Stimulated activated CD8-positive, alpha-beta memory T cell treated with anti-CD3 and anti-CD28 coated beads, Interleukin-15, amount 100 ng/mL, for 24 hours (primary cell): Measurements from ENCODE around the gene COL5A1.
"Not testable (repeated sequence)": the region's sequence is repeated elsewhere in the genome, so short reads cannot be mapped to it uniquely, and the experiment has no call there.

Experiments used
- DNase-seq: peaks from one replicate; pipeline ENCODE4 v3.0.0-alpha.2; 2020; ENCODE audit warnings: low read depth

Gene COL5A1

DNA sequence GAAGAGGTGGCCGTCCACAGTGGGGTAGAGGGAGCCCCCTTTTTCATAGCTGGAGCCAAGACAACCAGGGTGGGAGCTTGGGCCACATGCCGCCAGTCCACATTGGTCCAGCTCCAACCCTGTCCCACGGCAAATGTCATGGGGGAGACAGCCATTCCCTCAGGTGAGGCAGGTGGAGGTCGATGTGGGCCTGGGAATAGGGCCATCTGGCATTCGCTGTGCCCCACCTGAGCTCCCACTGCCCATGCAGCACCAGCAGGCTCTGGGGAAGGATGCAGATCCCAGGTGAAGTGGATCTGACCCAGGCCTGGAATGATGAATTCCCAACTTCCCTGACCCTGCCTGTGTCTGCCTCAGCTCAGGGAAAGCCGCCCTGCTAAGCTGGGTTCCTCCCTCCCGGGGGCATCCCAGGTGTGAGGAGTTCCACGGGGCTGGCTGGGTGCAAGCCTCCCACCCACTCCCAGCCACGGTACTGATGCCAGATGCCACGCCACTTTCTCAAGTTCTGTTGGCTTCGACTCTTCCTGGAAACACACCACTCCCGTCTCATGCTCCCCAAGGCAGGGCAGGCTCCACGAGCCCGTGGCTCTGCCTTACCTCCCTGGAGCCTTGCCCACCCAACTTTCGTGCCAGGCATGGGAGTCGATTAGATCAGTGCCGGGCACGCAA lies 213.8 kb downstream of the COL5A1 start:
- DNase-seq: no peak

DNA sequence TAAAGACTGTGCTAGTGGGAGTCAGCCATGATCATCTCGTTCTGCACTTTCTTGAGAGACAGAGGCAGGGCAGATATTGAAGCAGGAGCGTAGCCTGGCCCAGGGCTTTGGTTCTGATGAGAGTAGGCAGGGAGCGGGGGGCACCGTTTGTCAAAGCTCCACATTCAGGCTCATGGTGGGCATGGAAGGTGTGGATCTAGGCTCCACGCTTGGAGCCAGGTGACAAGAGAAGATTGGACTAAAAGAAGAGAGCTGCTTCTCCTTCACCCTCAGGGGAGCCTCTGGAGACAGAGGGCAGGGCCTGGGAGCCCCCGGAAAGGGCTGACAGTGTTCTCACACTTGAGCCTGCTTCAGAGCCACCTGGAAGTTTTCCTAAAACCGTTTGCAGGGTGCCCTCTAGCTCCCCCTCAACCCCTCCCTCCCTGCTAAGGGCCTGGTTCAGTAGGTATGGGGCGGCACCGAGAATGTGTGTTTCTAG lies 214.3 kb downstream of the COL5A1 start:
- no peak for DNase-seq

DNA sequence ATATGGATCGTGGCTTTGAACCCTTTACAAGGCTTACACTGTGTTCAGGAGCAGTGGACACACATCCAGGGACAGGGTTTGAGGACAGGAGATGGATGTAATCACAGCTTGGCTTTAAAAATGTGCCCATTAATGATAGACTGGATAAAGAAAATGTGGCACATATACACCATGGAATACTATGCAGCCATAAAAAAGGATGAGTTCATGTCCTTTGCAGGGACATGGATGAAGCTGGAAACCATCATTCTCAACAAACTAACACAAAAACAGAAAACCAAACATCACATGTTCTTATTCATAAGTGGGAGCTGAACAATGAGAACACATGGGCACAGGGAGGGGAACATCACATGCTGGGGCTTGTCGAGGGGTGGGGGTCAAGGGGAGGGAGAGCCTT lies 215.8 kb downstream of the COL5A1 start:
- DNase-seq: not testable (repeated sequence)

DNA sequence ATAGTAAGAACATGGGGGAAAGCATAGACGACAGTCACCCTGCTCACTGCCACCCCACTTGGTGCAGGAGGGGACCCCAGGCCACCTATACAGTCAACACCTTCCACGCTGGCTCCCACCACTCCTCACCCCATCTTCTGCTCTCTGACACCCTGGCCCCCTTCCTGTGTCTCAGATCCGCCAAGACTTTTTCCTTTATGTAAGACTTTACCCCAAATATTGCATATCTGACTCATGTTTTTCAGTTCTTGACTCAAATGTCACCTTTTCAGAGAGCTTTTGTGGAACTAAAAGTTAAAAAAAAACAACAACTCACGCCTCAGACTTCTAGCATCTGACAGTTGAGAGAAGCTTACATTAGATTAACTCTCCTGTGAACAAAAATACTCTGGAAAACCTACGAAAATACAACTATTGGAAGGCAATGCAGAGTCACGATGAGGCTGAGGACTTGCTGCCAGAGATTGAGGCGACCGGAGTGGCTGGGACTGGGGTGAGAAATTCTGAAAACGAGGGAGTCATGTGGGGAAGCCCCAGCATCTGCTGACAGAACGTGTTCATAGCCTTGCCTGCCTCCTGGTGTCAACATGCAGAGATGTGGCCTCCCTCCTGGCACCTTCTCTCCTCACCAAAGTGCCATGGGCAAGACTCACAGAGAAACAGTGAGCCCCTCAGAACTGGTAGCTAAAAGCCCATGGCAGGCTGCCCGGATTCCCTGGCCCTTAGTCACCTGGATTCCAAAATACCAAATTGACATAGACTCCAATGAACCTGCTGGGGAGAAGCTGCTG lies 216.6 kb downstream of the COL5A1 start:
- DNase-seq: no peak

DNA sequence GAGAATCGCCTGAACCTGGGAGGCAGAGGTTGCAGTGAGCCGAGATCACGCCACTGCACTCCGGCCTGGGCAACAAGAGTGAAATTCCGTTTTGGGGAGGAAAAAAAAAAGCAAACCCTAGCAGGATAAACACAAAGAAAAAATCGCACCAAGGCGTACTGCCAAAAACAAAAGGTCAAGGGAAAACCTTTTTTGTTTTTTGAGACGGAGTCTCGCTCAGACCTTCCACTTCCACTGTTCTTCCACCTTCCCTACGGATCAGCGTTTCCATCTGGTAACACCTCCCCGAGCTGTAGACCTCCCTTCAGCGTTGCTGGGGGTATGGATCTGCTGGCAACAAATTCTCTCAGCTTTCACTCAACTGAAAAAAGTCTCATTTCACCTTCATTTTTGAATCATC lies 218.9 kb downstream of the COL5A1 start:
- no peak for DNase-seq

DNA sequence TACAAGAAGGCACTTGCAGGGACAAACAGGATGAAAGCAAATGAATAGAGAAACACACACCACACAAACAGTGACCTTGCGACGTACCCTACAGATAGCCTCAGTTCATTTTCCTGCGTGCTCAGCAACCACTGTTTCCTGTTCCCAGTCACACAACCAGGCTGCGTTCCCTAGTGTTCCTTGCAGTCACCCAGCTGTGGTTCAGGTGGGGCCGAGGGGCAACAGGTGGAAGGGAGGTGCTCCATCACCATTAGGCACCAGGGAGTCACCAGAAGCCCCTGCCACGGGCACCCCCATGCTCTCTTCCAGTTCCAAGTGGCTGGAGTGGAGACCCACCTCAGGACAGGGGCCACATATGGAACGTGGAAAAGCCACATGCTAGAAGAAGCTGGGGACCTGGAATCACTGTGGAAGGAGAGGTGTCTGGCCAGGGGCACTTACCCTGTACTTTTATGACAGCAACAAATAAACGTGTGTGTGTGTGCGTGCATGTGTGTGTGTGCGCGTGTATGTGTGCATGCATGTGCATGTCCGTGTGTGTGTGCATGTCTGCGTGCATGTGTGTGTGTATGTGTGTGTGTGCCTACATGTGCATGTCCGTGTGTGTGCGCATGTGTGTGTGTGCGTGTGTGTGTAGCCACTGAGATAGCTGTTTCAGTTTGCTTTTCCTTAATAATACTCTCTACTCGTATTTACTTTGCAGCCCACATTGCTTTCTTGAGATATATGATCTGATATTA lies 220.2 kb downstream of the COL5A1 start:
- no peak for DNase-seq

DNA sequence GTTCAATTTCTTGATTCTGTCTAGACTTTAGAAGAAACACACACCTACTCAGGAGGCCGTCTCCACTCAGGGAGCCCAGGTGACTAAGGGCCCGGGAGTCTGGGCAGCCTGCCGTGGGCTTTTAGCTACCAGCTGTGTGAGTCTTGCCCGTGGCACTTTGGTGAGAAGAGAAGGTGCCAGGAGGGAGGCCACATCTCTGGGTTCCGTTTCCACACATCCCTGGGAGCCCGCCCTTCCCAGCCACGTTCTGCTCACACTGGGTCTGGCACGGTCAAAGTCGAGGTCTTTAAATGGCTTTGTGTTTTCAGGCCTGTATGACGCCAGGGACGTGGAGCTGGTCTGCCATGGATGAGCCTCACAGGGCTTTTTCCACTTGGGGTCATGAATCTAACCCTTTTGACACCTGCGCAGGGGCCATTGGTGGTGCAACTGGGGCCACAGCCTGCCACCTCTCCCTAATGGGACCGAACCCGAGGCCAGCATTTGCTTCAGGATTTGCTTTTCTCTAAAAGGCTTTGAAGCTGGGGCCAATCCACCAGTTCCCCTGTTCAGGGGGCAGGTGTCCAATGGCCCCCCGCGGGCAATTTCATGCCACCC lies 221.8 kb downstream of the COL5A1 start:
- DNase-seq: no peak

DNA sequence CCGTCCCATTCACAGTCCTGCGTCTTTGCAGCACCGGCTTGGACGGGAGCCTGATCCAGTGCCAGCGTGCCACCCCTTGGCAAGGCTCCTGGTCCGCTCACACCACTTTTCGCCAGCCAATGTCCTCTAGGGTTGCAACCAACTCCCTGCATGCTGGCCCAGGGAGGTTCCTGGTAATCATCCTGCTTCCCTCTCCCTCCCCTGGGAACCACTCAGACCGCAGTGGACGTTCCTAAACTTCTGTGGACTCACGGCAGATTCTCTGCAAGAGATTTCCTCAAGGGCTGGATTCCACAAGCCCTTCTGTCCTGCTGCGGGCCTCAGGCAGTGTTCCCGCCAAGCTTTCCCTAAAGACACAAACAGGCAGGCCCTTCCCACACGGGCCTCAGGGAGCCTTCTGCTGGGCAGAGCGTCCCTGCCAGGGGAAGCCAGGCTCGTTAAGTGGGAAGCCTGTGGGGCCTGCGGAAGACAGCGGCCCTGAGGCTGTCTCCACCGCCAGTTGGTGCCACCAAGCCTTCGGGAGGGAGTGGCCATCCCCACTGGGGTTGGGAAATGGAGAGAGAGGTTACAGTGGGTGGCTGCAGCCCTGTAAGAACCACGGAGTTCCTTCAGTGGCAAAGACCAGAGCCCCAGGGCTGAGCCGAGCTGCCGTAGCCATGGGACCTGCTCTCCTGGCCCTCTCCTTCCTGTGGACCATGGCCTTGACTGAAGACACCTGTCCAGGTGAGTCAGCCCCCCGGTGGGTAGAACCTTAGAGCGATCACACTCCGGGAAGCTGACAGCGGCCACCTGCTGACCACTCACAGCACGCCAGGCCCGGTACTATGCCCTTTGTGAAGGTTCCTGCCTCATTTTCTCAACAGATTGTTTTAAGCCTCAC lies 222.6 kb downstream of the COL5A1 start:
- DNase-seq: no peak

DNA sequence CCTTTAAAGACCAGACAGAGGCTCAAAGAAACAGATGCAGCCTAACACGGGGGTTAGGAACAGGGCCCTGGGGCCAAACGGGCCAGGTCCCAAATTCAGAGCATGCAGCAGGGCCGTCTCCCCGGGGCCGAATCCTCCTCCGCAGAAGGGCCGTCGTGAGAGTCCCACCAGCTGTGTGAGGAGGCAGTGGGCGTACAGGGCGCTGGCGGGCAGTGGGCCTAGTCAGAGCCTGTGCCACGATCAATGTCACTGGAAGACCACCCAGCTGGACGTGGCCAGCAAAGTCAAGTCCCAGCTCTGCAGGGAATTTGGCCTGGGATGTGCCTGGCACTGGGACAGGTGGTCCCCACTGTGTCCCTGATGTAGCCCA lies 223.2 kb downstream of the COL5A1 start:
- no peak for DNase-seq

DNA sequence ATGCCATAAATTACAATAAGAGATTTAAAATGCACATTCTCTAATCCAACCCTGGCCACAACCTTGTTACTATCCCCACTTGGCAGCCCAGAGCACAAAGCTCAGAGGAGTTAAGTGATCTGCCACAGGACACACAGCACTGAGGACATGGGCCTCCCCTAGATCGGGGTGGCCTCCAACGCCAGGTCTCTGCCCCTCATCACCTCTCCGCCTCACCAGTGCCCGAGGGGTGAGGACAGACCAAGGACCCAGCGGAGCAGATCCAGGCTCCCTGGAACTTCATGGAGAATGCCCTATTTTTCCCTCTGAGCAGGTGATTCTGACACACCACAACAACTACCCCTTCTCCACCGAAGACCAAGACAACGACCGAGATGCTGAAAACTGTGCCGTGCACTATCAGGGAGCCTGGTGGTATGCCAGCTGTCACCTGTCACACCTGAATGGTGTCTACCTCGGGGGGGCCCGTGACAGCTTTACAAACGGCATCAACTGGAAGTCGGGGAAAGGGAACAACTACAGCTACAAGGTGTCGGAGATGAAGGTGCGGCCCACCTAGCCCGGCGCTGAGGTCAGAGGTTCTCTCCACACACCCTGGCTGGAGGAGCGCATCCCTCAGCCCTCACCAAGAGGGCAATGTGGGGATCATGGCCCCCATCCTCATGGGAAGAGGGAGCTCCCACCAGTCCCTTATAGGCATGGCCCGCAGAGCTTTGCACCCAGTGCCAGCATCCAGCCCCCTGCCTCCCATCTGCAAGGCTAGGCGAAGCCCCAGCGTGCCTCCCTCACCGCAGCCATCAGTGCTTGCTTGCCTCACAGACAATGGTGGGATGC lies 226.5 kb downstream of the COL5A1 start:
- no peak for DNase-seq

DNA sequence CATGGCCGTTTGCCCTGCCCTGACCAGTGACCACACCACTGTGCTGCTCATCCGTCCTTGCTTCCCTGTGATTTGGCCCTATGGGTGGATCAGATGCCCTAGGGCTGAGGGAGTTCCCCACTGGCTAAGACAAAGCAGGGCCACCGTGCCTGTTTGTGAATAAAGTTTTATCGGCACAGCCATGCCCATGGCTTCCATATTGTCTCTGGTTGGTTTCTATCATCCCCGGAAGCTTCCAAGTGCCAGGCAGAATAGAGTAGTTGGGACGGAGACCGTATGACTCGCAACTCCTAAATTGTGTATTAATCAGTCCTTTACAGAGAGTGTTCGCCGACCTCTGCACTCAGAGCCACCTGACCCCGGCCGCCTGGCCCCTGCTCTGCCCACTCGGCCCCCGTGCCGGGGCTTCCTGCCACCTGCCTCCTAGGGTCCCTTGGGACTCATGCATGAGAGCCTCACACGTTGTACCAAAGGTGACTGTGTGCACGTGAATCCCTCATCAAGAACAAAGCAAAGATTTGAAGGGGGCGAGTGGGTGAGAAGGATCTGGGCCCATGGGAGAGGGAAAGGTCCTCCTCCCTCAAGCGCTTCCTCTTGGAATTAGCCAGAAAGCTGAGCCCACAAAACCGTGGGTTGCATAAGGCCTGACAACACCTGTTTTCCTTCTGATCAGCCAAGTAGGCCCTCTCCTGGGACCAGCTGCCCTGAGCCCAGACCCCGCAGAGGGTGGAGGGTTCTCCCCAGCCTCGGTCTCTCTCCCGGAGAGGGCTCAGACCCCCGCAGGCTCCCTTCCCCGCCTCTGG lies 227.3 kb downstream of the COL5A1 start:
- DNase-seq: no peak

DNA sequence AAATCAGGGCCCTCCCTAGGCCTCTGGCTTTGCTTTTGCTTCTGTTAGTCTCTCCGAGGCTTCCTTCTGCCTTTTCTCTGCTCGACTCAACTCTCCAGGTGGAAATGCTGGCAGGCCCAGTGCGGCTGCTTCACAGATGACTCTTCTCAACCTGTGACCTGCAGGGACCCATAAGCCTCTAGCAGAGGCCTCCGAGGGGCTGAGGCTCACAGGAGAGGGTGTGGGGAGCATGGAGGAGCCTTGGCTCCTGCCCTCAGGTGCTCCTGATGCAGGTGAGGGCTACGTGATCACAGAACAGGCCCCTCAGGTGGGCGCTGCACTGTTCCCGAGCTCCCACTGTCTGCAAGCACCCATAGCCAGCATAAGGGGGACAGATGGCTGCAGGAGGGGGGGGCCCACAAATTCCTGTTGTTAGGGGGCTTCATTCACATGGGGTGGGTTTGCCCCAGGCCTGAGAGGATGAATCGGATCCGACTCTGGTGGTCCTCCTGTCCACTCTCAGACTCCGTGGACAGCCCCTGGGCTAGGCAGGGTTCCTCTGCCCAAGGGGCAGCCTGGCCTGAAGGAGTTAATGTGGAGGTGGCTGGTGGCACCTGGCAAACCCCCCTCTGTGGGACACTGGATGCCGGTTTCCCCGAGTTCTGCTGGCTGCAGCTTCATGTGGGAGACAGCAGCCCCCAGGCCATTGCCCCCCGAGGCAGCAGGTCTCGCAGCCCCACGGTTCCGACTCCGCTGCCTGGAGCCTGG lies 228.1 kb downstream of the COL5A1 start:
- DNase-seq: no peak

DNA sequence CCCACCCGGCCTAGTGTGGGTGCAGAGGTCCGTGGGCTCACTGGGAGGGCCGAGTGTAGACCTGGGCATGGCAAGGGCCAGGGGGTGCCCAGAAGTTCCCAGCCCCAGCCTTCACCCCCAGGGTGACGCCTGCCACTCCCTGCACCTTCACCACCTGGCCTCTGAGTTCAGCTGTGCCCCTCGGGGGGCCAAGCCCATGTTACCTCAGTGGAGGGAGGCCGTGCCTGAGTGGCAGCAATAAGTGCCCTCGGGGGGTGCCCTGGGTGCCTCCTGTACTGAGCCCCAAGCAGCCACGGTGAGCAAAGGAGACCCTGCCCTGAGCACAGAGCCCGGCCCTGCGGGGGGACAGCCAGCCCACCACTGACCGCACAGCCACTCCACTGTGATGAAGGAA lies 228.7 kb downstream of the COL5A1 start:
- DNase-seq: no peak

DNA sequence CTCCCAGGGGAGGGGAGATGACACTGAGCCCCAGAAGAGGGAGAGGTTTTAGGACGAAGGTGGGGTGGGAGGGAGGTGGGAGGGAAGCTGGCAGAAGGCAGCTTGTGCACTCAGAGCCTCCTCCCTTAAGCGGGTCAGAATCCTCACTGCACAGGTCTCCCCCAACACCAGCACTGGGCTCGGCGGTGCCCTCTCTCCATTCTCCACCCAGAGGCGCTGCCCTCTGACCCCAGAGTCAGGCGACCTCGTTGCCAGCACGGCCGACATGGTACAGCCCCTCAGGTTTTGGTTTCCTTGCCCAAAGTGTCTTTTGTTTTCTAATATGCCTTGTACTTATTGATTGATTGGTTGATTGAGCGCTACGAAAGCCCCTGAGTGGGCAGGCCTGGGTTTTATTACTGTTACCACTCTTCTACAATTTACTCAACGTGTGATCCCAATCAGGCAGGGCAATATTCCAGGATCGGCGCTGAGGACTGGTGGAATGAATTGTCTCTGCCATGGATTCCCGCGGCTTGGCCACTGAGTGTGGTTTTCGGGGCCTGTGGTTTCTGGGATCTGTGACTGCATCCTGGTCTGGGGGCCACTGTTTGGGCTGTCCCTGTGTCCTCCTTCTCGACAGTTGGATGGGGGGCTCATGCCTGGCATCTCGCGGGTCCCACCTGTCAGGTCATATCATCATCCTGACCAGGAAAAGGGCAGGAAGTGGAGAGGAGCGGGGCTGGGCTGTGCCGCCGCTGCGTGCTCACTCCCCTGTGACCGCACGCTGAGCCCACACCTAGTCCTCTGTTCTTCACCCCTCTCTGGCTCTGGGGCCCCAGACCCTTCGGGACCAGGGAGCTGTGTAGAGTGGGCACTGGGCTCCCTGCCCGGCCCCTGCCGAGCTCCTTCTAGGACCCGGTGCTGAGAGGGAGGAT lies 229.4 kb downstream of the COL5A1 start:
- no peak for DNase-seq

DNA sequence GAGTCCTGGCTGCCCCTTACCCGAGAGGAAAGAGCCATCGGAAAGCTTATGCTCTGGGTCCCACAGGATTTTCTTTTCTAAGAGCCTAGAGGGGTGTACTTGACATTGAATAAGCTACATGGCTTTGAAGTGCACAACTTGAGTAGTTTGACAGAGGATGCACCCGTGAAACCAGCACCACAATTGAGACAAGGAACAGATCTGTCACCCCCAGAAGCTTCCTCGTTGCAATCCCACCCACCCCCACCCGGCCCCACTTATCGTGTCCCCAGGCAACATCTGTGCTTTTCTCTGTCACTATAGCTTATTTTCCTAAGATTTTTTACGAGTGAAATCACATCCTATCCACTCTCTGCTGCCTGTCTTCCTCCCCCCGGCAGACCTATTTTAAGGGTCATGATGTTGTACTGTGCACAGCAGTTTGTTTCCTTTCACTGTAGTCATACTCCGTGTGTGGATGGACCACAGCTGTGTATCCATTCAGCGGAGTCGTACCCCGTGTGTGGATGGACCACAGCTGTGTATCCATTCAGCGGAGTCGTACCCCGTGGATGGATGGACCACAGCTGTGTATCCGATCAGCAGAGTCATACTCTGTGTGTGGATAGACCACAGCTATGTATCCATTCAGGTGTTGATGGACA lies 230.2 kb downstream of the COL5A1 start:
- no peak for DNase-seq

DNA sequence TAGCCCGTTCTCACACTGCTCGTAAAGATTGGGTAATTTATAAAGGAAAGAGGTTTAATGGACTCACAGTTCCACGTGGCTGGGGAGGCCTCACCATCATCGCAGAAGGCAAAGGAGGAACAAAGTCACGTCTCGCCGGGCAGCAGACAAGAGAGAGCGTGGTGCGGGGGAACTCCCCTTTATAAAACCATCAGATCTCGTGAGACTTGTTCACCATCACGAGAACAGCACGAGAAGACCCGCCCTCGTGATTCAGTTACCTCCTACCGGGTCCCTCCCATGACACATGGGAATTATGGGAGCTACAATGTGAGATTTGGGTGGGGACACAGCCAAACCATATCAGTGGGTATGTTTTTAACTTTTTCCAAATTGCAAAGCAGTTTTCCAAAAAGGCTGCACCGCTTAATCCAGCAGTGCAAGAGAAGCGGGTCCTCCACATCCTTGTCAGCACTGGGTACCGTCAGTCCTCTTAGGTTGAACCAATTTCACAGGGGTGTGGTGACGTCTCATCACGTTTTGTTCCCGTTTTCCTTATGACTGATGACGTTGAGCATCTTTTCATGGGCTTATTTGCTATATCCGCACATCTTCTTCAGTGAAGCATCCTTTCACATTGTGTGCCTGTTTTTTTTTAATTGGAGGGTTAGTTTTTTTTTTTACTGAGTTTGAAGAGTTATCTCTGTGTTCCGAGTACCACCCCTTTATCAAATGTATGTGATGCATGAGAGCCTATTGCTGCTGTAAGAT lies 231.1 kb downstream of the COL5A1 start:
- DNase-seq: no peak

DNA sequence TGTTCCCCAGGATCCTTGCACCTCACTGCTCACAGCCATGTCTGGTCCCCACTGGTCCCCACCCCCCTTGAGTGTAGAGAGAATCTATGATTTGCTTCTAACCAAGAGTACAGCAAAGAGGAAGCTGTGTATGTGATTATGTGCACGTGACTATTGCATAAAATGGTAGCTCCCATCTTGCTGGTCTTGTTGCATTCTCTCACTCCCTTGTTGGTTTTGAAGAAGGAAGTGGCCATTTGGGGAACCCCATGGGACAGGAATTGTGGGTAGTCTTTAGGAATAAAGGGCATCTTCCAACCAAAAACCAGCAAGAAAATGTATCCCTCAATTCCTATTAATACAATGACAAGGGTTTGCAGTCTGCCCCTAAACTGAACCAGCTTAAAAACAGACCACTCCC lies 233.8 kb downstream of the COL5A1 start:
- no peak for DNase-seq
